K562 (cell line): Measurements from ENCODE around the gene EPB41L4A. TPM values are rescaled to one million over a fixed set of nuclear protein-coding genes. Genes with fewer than 3 reads are reported as not detected.

Experiments used
- CSDE1 ChIP-seq, 2 experiments: fragments of 450-650 bp; IDR thresholded peaks; 2 replicates each; pipeline ENCODE4 v1.6.1; 2016; ENCODE audit warnings: mild to moderate bottlenecking in 1 of 2
- FOXA3 ChIP-seq, 2 experiments: fragments of 450-650 bp in 1 of 2; sonication (generic) in 1 of 2; formaldehyde crosslinking; IDR thresholded peaks in 1 of 2; conservative IDR thresholded peaks in 1 of 2; 2 replicates each; pipeline versions ENCODE4 v1.4.0 to v1.8.0; 2020 to 2022; ENCODE audit warnings: mild to moderate bottlenecking in 2 of 2, missing genetic modification reagents in 1 of 2
- GATA2 ChIP-seq: sonication (generic); formaldehyde crosslinking; IDR thresholded peaks from 2 replicates; pipeline ENCODE4 v1.4.0; 2020; ENCODE audit warnings: mild to moderate bottlenecking, missing genetic modification reagents
- REST ChIP-seq, 2 experiments: fragments of 450-650 bp; formaldehyde crosslinking in 1 of 2; IDR thresholded peaks; 2 replicates each; pipeline versions ENCODE4 v1.4.0 to v1.6.1; 2014 to 2020; ENCODE audit warnings: mild to moderate bottlenecking in 2 of 2, borderline replicate concordance in 1 of 2, low read depth in 1 of 2
- SAFB2 ChIP-seq: fragments of 200-400 bp; formaldehyde crosslinking; IDR thresholded peaks from 2 replicates; pipeline ENCODE4 v1.6.1; 2018; ENCODE audit warnings: borderline replicate concordance, low read length, low read depth, moderate library complexity; ENCODE audit not compliant: severe bottlenecking
- SFPQ ChIP-seq: fragments of 200-400 bp; formaldehyde crosslinking; IDR thresholded peaks from 2 replicates; pipeline ENCODE4 v1.6.1; 2017; ENCODE audit warnings: mild to moderate bottlenecking, low read depth, low read length, moderate library complexity
- ZBTB9 ChIP-seq: fragments of 450-650 bp; formaldehyde crosslinking; IDR thresholded peaks from 2 replicates; pipeline ENCODE4 v1.4.0; 2020; ENCODE audit warnings: mild to moderate bottlenecking, moderate library complexity
- polyA plus RNA-seq, 8 experiments: library from polyadenylated mRNA; depleted of rRNA in 4 of 8; stranded (reverse) in 5 of 8; unstranded in 3 of 8; fragments of >200 nt; fragmentation: Nextera tagmentation in 2 of 8; fragmentation: Illumina TruSeq in 1 of 8; extraction: Ambion mirVana in 2 of 8; extraction: Trizol in 1 of 8; gene quantifications; 2 replicates each; pipeline versions ENCODE4 v1.2.1 to v1.2.3, GENCODE V29; 2011 to 2014; ENCODE audit warnings: inconsistent platforms in 1 of 8, missing spikeins in 1 of 8
- total RNA-seq, 7 experiments: library from RNA; depleted of rRNA in 6 of 7; stranded (reverse); fragments of >200 nt in 6 of 7; fragmentation: Illumina TruSeq in 2 of 7; extraction: Trizol in 2 of 7; gene quantifications; 2 replicates each; pipeline versions ENCODE4 v1.2.1 to v1.2.3, GENCODE V29; 2011 to 2021; ENCODE audit warnings: low replicate concordance in 1 of 7

Gene EPB41L4A
- total and polyA plus RNA-seq, 9 of the 15 experiments (the other 6 are each of a cell fraction or from before 2014, with no cell fraction given) = 0.04 to 0.35 (median 0.12) TPM; not detected in 3

GRCh38 chr5:112192866-112193265 lies 226.2 kb downstream of the EPB41L4A start (continued):
- no peak for TF ChIP-seq REST (IDR thresholded peaks at IDR 0.05; ENCODE audit: borderline replicate concordance)
- no peak for TF ChIP-seq REST (CRISPR knock-in tag; IDR thresholded peaks at IDR 0.05; ENCODE audit: low read depth)
- no peak for TF ChIP-seq SFPQ
- TF ChIP-seq ZBTB9 (CRISPR knock-in tag) = no peak
- TF ChIP-seq SAFB2 = no peak
- no peak for TF ChIP-seq GATA2 (CRISPR knock-in tag)
- TF ChIP-seq CSDE1 (IDR thresholded peaks at IDR 0.05) = no peak
- no peak for TF ChIP-seq FOXA3 (CRISPR knock-in tag; conservative IDR thresholded peaks at IDR 0.05 in 1 of 2, IDR thresholded peaks at IDR 0.05 in 1 of 2)
